OCI-M1 (cell line): Measurements from ENCODE around the gene NELL1.
A peak's percentile ranks its signal among the peaks of the same experiment; 100 is the strongest.

ENCODE experiments used
- DNase-seq: peaks from one replicate; lab custom pipeline; 2025; lab: John Stamatoyannopoulos, UW

The NELL1 gene

DNA sequence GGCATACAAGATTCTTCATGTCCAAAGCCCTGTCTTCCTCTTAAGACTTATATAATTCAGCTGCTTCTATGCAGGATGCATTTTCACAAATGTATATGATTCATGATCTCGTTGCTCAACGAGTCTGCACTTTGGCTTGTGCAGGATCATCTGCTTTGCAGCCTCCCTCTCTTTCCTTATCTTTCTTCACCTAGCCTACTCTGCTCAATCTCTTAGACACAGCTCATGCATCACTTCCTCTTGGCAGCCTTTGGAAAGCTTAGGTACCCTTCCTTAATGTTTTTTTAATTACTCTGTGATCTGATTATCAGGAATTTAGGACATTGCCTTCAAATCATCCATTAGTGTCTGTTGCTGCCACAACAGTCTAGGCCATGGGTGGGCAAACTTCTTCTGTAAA lies 673.8 kb downstream of the NELL1 start:
- no peak for DNase-seq

DNA sequence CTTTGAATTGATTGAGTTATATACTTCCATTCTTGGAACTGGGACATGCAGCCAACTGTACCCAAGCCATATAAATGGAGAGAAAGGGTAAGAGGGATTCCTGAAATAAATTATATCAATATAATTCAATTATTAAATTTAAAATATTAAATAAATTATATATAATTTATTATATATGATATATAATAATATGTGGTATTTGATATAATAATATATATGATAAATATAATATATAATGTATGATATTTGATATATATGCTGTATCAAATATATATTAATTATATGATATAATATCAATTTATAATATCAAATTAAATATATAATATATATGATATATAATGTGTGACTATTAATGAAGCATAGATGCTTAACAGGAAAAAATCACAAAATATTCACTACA lies 677.0 kb downstream of the NELL1 start:
- no peak for DNase-seq

DNA sequence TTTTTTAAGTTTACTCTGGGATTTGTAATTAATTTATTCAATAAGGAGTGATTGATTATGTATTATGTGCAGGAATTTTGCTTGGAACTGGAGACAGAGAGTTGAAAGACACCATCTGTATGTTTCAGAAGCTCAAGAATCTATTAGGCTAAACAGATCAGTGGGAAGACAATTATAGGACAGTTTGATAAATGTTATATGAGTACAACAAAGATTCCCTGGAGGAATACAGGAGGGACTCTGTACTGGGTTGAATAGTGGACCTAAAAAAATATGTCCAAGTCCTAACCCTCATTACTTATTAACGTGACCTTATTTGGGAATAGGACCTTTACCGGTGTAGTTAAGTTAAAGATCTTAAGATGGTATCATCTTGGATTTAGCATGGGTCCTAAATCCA lies 681.2 kb downstream of the NELL1 start:
- no peak for DNase-seq

DNA sequence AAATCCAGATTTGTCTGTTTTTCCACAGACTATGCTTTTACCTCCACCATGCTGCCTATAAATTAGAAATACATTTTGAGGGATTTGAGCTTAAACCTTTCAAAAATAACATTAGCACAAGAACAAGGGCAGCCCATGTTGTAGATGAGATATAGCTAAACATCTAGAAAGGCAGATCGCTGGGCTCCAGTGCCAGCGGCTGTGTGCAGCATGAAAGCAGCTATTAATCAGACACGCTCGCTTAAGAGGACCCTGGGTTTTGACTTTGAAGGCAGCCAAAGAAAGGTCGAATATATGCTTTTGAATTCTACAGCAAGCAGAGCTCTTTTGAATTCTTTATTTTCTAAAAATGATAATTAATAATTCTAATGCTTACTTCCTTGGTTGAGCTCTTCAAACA lies 684.0 kb downstream of the NELL1 start:
- no peak for DNase-seq

DNA sequence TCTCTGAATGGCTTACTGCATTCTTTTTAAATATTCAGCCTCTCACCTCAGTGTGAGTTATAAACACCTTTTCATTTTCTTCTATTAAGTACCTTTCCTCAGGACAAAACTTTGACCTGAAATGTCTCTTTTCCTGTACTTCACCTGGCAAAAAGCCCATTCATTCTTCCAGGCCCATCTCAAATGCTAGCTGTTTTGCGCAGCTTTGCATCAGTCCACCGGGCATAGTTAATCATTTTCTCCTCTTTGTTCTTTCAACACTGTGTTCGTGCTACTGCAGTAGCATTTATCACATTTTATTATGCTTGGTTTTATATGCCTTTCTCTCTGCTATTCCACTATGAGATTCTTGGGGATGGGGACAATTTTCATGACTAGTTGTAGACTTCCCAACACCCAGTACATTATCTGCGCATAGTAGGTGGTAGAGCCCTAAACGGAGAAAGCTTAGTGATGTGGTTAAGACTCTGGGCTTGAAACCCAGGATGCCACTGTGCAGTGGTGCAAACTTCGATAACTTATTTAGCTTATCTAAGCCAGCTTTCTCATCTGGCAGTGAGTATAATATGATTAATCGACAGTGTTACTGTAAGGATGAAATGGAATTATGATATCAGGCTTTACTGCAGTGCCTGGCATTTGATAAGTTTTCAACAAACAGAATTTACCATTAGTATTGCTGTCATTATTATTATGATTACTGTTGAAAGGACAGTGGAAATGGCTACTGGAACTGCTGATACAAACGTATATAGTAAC lies 695.7 kb downstream of the NELL1 start:
- DNase-seq, result no peak

DNA sequence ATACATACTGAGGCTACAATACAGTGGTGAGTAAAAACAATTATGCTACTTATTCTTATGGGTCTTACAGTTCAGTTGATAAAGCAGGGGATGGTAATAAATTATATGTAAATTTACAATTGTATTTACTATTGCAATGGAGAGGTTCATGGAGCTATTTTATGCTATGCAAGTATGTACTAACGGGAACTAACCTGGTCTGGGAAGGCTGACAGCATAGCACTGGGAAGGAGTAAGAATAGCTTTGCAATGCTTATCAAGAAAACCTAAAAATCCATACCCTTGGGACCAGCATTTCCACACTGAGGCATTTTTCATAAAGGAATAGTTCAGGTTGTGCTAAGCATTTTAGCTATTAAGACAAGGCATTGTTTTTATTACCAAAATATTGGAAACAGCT lies 700.6 kb downstream of the NELL1 start:
- DNase-seq, result no peak

DNA sequence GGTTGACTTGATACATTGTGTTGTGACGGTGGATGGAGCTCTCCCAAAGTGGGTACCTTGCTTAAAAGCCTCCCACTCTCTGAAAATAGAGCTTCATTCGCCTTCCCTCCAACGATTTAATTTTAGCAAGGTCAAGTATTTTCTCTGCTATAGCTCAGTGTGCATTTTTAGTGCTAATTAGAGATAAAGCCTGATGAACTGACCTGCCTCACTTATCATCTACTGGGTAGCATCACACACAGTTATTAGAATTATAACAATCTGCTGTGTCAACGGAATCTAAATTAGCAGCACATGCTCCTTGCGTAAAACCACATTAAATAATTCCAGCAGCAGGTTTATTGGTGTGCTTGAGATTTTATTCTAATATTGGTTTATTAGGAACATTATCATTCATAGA lies 701.7 kb downstream of the NELL1 start:
- DNase-seq, result no peak

DNA sequence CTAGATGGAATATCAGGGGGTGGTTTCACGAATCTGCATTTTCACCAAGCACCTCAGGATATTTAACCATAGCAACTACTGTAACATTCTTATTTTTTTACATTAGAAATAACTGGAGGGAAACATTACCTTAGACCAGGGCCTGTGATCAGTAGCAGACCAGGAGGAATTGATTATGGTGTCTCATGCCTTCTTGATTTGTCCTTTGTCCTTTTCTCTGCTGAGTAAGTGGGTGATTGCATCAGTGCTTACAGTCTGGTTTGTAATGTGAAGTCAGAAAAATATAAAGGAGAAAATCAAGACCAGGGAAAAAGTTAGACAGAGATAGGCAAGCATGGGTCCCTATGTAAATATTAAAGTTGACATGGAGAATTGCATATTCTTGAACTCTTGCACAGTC lies 703.3 kb downstream of the NELL1 start:
- DNase-seq, result no peak

DNA sequence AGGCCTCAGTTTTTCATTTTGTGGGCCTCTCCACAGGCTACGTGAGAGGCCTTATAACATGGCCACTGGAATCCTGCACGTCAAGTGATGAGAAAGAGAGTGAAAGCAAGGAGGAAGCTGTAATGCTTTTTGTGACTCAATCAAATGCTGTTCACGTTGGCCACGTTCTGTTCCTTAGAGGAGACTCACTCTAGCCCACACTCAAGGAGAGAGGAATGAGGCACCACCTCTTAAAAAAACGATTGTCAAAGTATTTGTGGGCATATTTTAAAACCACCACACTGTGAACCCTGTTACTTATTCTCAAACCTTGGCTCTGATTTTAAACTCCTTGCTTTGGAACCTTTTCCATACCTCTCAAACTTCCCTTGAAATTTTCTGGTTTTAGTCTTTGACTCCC lies 705.0 kb downstream of the NELL1 start:
- no peak for DNase-seq

DNA sequence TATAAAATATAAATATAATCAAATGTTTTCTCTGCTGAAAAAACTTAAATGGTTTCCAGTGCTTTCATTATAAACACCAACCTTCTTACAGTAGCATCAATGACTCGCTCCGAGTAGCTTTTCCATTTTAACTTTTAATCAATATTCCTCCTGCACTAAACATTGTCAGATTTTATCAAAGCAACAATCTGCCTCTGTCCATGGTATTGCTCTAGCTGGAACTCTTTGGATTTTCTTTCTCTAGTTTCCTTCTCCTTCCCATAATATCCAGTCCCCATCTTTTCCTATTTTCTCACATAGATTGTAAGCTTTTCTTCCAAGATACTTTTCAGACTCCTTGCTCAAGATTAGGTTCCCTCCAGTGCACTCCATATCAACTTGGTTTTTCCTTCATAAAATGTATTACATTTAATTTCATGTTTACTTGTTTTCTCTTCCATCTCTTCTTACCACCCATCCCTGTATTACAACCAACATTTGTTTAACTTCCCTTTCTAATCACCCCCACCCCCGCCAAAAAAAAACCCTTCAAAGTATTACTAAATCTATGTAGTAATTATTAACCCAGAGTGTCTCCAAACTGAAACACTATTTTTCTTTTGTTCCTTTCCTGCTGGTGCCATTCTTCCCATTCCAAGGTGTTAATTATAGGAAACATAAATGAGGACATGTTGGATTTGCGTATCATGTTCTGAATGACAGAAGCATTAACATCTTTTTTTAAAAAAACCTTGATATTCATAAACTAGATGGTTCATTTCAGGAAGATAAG lies 716.5 kb downstream of the NELL1 start:
- no peak for DNase-seq

DNA sequence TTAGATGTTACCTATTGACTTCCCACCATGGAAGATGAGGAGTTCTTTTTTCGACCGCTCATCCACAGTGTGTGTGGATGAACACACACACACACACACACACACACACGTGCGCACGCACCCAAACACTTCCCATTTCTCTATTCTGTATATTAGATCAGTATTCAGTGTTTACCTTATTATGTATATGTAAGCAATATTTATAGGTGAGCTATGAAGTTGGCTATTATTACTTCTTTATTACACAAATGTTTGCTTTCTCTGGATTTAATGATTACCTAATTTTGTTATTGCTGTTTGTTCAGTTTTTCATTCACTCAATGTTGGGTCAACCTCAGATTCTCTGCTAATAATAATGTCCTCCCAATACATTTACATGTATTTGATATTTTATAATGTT lies 721.0 kb downstream of the NELL1 start:
- no peak for DNase-seq

DNA sequence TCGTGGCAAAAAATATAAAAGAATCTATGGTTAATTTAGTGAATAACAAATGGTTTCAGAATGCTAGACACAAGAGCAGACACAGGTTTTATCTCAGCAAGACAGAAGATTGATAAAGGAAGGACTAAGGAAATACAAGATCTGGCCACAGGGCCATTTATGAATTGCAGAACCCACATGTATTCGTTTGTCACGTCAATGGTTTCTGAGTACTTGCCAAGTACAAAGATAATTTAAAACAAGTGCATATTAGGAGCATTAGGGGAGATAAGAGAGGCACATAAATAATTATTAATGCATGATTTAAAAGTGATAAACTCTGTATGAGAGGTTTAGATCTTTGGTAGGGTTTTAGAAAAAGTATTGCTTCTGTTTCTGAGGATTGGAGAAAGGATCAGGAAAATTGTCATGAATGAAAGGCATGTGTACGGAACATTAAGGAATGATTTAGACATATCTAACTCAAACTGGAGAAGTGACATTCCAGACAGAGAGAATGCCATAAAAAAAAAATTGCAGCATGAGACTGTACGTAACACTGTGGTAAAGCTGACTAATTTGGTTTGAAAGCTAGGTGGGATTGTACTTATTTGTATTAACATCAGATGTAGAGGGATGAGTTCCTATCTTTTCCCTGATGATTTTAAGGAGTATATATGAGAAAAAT lies 727.1 kb downstream of the NELL1 start:
- no peak for DNase-seq

DNA sequence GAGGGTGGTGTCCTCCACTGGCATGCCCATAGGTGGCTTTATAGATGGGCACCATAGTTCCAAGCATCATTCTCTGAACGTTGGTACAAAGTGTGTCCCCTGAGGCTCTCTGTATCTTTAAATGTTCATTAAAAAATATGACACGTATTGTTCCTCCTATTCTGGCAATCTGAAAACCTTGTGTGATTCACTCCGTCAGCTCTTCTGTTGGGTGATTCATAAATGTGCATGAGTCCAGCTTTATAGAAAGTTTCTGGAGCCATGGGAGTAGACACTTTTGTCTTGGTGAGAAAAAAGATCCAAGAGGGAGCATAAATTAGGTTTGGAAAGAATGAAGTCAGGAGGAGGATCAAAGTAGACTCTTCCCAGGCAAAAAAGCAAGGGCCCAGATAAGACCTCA lies 728.8 kb downstream of the NELL1 start:
- DNase-seq, result no peak

DNA sequence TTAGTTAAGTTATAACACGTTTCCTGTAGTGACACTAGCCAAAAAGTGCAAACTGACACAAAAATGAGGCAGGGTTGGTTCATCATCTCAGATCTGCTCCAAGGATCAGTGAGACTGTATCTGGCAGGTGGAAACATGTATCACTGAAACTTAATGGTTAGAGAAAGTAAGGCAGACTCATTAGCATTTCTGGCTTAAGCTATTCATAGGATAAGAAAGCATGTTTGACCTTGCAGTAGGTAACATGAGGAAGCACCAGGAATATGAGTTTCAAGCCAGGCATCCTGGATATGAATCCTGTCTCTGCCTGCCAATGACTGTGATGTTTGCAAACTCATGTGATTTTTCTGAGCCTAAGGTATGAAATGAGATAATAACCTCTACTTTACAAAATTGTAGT lies 732.1 kb downstream of the NELL1 start:
- no peak for DNase-seq

DNA sequence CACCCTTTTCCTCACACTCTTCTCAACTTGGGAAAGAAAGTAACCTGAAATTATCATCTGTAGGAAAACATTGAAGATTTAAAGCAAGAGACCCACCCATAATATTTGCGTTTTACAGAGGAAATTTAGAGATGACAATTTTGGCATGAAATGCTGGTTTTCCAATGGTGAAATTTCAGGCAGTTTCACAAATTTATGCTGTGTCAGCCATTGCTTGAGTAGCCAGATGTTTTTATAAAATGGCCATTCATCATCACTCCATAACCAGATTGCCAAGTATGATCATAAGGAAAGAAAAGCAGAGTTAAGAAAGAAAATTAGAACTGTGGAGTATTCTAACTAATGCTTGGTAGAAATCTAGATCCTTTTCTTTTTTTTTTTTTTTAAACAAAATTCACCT lies 732.9 kb downstream of the NELL1 start:
- no peak for DNase-seq

DNA sequence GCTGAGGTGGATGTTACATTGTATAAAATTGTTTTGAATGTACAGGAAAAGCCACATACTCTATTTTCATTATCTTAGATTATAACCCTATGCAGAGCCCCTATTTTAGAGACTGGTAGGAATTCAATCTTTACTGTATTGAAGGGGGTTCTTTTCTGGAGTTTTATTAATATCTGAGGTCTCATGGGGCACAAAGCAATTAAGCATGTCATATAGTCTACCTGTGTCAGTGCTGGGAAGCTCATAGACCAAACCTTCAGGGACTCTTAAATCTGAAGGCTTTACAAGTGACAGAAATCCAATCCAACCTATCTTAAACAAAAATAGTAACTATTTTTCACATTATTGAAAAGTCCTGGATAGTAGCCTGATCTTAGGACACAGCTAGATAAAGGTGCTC lies 733.7 kb downstream of the NELL1 start:
- DNase-seq, result no peak

DNA sequence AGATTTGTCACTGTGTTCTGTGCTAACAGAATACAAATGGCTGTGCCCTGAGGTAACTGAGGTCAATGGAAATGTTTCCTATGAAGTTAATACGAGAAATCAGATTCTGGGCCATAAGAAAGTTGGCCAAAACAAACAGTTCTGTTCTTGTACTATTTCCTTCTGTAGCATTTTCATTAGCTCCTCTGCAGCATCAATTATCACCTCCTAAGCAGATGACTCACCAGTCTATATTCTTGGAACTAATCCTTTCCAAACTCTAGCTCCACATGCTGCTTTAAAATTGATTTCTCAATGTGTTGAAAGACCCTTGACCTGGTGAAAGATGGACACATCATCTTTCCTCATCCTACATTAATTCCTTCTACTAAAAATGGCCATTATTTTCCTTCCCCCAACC lies 736.0 kb downstream of the NELL1 start:
- DNase-seq, result no peak

DNA sequence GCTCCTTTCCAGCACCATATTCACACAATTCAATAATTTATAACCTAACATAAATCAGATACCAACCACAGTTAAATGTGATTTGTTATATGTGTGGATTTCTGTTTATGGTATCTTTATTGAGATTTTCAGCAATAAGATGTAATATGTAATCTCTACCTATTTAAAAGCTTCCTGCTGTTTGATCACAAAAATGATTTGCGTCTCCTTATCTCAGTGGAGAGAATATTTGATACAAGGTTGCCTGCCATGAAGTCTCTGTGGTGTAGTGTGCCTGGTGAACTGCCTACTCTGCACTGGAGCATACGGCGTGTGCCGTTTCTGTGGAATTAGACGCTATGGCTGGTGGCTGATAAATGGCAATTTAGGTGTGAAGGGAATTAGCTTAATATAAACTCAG lies 741.1 kb downstream of the NELL1 start:
- DNase-seq, result no peak

DNA sequence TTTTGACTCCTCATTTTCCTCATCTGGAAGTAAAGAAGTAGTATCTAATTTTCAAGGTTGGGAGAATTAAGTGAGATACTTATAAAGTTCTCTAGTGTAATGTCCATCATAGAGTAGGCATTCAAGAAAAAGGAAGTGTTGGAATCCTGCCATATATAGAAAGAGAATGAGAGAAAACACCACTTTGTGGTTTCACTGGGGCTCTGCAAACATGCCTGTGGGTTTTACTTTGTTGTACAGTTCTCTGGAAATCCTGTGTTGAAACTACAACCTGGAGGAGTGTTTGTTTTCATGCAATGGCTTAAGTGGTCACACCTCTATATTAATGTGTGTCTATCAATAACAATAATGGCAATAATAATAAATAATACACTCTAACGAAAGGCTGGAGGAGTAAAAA lies 741.7 kb downstream of the NELL1 start:
- DNase-seq, result peak; percentile 25

DNA sequence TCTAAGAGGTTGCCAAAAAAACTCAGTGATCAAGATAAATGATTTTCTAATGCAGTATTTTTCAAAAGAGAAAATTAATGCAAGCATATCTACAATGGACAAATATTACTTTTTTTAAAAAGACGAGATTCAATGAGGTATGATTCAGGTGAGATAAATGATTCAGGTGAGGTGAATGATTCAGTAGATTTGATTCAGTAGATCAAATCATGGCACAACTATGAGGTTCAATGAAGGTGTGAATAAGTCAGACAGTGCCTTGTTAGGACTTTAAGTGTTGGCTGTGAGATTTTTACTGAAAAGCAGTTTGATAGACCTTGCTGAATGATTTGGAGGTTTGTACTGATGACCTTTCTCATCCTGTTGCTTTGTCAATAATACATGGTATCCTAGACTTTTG lies 742.2 kb downstream of the NELL1 start:
- no peak for DNase-seq

DNA sequence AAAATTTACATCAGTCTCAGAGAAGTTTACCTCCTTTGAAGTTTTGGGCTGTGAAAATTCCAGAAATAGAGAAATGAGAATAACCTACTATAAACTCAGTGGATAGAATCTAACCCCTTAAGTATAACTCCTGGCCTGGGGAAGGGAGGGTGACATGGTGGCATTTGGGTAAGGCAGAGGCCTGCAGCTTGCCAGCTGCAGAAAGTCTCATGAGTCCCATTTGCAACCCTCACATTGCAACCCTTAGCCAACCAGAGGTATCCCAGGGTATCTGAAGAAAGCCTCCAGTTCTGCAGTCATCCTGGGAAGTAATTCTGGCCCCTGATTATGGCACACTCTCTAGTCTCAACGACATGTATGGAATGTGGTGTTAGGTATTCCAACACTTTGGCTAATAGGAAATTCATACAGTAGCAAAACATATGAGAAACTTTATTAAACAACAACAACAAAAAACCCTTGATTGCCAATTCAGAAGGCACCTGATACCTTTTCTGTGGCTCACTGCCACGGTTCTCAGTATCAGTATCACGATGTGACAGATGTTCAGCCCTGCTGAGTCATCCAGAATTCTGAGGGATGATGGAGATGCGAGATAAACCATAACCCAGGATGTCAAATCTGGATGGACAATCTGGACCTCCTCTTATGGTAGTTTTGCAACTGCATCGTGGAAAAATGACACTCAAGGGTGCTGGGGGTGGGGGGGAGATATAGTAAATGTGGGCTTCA lies 743.4 kb downstream of the NELL1 start:
- no peak for DNase-seq

DNA sequence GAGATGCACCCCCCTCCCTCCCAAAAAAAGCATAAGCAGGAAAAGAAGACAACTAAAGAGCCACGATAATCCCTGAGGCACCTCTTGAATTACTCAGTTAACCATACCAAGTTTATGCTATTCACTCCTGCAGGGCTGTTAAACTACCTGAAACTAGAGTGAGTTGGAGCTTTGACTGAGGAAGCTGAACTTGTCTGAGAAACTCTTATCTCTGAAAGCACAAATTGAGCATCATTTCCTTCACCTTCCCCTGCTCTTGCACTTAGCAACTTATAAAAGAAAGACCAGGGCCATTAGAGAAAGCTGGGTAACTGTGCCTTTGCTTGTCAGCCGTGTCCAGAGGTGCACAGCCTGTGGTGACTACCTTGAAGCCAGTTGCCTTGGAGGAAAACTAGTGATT lies 745.6 kb downstream of the NELL1 start:
- no peak for DNase-seq

DNA sequence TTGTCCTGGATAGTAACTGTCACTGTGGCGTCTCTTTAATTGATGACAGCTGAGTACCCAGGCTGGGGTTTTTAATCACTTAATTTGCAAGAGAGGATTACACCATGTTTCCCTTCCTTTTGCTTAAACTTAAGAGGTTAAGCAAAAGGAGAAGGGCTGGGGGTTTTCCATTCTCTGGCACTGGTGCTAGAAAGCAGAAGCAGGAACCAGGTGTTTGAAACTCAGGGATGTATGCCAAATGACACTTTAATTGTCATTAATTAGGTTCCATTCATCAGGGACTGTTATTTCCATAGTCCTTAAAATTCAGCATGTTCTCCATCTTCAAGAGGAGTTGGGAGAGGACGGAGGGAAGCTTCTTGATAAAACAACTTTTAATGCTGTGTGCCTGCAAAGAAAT lies 746.2 kb downstream of the NELL1 start:
- no peak for DNase-seq
